ENCODE results near the gene GPSM3.

The GPSM3 gene

DNA sequence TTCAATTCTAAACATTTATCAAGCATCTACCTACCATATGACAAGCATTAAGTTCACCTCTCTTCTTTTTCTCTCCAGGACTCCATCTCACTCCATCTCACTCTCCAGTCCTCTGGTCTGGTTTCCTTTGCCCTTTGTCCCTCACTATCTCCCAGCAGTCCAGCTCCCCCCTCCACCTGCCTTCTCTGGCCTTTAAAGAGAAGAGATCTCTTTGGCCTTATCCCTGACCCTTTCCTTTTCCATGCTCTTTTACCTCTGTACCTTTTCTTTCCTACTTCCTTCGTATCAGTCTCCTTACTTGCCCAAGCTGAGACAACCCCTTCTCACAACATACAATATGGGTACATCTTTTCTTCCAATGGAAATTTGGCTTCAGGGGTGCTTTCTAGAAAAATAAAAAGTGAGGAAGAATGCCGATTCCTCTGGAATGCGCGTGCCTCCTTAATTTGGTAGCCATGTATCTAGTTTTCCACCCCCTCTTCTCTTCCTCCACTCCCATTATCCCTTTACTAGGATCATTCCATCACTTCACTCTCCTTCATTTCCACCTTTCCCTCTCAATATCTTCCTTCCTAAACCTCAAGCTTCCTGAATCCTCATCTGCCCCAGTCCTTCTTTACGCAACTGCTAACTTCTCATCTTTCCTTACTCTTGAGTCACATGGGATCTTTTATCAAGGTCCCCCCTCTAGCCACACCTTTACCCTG, 15.8 kb downstream of the GPSM3 start:
- Histone ChIP-seq H3K9me3 (ENCODE audit: low read length) (no peaks in the 10 kb centered on the region), H3K9me2 (ENCODE audit: low read depth, low read length) (no peaks in the 10 kb centered on the region), H3K4me3 (ENCODE audit: low read depth, low read length, poor library complexity, severe bottlenecking) (peak overlapping the region; percentile 91), H3K4me2 (ENCODE audit: low read length) (peak overlapping the region; percentile 80), H3K27me3 (ENCODE audit: insufficient read depth, low read length) (no peaks in the 10 kb centered on the region), H3K36me3 (ENCODE audit: insufficient read depth, low read length) (peaks cover 19% of the 10 kb centered on the region; the same call in 1 of the 2 replicates), H3K9ac (ENCODE audit: low read length) (peak overlapping the region; percentile 70), H3K27ac (ENCODE audit: low read depth, low read length, poor library complexity, severe bottlenecking) (peak overlapping the region; percentile 87), H4K20me1 (ENCODE audit: insufficient read depth, low read length) (no peaks in the 10 kb centered on the region), H2AFZ (ENCODE audit: low read length) (no peak overlapping the region), H3K79me2 (ENCODE audit: insufficient read depth, low read length) (peaks cover 12% of the 10 kb centered on the region; the same call in 1 of the 2 replicates), H3K4me1 (ENCODE audit: insufficient read depth, low read length, severe bottlenecking) (peaks cover 56% of the 10 kb centered on the region), H3F3A (ENCODE audit: insufficient read depth, low read length) (no peaks in the 10 kb centered on the region)
- TF ChIP-seq, protein P1, sequence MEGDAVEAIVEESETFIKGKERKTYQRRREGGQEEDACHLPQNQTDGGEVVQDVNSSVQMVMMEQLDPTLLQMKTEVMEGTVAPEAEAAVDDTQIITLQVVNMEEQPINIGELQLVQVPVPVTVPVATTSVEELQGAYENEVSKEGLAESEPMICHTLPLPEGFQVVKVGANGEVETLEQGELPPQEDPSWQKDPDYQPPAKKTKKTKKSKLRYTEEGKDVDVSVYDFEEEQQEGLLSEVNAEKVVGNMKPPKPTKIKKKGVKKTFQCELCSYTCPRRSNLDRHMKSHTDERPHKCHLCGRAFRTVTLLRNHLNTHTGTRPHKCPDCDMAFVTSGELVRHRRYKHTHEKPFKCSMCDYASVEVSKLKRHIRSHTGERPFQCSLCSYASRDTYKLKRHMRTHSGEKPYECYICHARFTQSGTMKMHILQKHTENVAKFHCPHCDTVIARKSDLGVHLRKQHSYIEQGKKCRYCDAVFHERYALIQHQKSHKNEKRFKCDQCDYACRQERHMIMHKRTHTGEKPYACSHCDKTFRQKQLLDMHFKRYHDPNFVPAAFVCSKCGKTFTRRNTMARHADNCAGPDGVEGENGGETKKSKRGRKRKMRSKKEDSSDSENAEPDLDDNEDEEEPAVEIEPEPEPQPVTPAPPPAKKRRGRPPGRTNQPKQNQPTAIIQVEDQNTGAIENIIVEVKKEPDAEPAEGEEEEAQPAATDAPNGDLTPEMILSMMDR (IDR thresholded peaks at IDR 0.05; ENCODE audit: low read length) = no peak
- no peak for TF ChIP-seq EZH2 (IDR thresholded peaks at IDR 0.05; ENCODE audit: borderline replicate concordance, low read length)

DNA sequence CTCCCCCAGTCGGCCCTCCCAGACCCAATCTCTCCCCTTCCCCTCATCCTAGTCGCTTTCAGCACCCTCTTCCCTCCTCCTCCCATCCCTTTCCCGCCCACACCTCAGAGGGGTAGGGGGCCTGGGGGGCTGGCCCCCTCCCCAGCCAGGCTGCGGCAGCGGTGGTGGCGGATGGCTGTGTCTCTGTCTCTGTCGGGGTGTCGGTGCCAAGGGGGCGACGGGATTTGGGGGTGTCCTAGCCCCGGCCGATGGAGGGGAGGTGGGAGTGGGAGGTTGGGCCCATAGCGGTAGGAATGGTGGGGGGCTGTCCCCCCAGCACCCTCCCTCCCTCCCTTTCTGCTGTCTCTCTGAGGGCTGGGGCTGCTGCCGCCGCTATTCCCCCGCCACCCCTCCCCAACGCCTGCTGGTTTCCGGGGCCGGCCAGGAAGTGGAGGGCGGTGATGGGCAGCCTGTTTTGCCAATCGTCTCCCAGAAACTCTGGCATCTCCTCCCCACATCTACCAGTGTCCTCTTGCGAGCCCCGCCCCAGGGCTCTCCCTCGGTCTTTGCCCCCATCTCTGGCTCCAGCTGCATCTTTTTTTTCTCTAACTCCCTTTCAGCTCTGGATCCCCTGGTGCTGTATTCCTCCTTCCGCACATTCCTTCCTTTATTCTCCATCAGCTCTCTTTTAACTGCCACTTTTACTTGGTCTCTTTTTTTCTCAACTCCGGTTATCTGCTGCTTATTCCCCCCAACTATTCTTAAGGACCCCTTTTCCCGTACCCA, 16.6 kb downstream of the GPSM3 start, which contains the start of gene AGPAT1:
AGPAT1 (minus strand) TSS at position 374 of the 765 bp plus-strand sequence. CDS start 4,588 bp downstream, outside the sequence.
- no peaks in the 10 kb centered on the region for H3K9me2 ChIP-seq (ENCODE audit: low read depth, low read length)
- H3K4me3 ChIP-seq (ENCODE audit: low read depth, low read length, poor library complexity, severe bottlenecking) = peak within 1 kb of the TSS; percentile 91
- H3K36me3 ChIP-seq (ENCODE audit: insufficient read depth, low read length) = peaks cover 15% of the 10 kb centered on the region; the same call in 1 of the 2 replicates
- H3K4me2 ChIP-seq (ENCODE audit: low read length) = peak within 1 kb of the TSS; percentile 96
- H3K9ac ChIP-seq (ENCODE audit: low read length) = peak within 1 kb of the TSS; percentile 96
- H3F3A ChIP-seq (ENCODE audit: insufficient read depth, low read length) = no peaks in the 10 kb centered on the region
- no peaks in the 10 kb centered on the region for H3K27me3 ChIP-seq (ENCODE audit: insufficient read depth, low read length)
- H2AFZ ChIP-seq (ENCODE audit: low read length) = no peak within 1 kb of the TSS
- H3K79me2 ChIP-seq (ENCODE audit: insufficient read depth, low read length) = peaks cover 12% of the 10 kb centered on the region; the same call in 1 of the 2 replicates
- H4K20me1 ChIP-seq (ENCODE audit: insufficient read depth, low read length) = no peaks in the 10 kb centered on the region
- H3K27ac ChIP-seq (ENCODE audit: low read depth, low read length, poor library complexity, severe bottlenecking) = peak within 1 kb of the TSS; percentile 87
- peaks cover 56% of the 10 kb centered on the region for H3K4me1 ChIP-seq (ENCODE audit: insufficient read depth, low read length, severe bottlenecking)
- TF ChIP-seq, protein P1 (IDR thresholded peaks at IDR 0.05; ENCODE audit: low read length) = no peak
- no peak for TF ChIP-seq EZH2 (IDR thresholded peaks at IDR 0.05; ENCODE audit: borderline replicate concordance, low read length)
- H3K9me3 ChIP-seq (ENCODE audit: low read length) = no peaks in the 10 kb centered on the region

DNA sequence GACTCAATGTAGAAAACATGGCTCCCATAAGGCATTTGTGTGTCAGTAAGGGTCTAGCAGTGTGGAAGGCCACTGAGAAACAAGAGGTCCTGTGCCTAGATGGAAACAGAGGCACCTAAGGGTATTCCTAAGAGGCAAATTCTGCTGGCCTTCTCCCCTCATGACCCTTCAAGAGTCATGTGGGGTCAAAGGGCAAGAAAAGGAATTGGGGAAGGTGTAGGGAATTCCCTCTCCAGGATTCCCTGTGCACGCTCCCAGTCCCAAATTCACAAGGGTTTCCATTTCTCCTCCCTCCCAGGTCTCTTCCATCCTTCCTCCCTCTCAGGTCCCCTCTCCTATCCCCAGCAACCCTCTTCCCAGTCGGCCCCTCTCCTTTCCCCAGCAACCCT, 17.1 kb downstream of the GPSM3 start:
- no peak overlapping the region for H2AFZ ChIP-seq (ENCODE audit: low read length)
- H3K4me1 ChIP-seq (ENCODE audit: insufficient read depth, low read length, severe bottlenecking) = peaks cover 56% of the 10 kb centered on the region
- peaks cover 12% of the 10 kb centered on the region; the same call in 1 of the 2 replicates for H3K79me2 ChIP-seq (ENCODE audit: insufficient read depth, low read length)
- peak overlapping the region; percentile 96 for H3K4me2 ChIP-seq (ENCODE audit: low read length)
- H3K27me3 ChIP-seq (ENCODE audit: insufficient read depth, low read length) = no peaks in the 10 kb centered on the region
- H3K4me3 ChIP-seq (ENCODE audit: low read depth, low read length, poor library complexity, severe bottlenecking) = peak overlapping the region; percentile 91
- H3F3A ChIP-seq (ENCODE audit: insufficient read depth, low read length) = no peaks in the 10 kb centered on the region
- peaks cover 16% of the 10 kb centered on the region; the same call in 1 of the 2 replicates for H3K36me3 ChIP-seq (ENCODE audit: insufficient read depth, low read length)
- peak overlapping the region; percentile 96 for H3K9ac ChIP-seq (ENCODE audit: low read length)
- no peaks in the 10 kb centered on the region for H4K20me1 ChIP-seq (ENCODE audit: insufficient read depth, low read length)
- H3K27ac ChIP-seq (ENCODE audit: low read depth, low read length, poor library complexity, severe bottlenecking) = peak overlapping the region; percentile 20
- H3K9me2 ChIP-seq (ENCODE audit: low read depth, low read length) = no peaks in the 10 kb centered on the region
- TF ChIP-seq, protein P1 (IDR thresholded peaks at IDR 0.05; ENCODE audit: low read length) = no peak
- TF ChIP-seq EZH2 (IDR thresholded peaks at IDR 0.05; ENCODE audit: borderline replicate concordance, low read length) = no peak
- H3K9me3 ChIP-seq (ENCODE audit: low read length) = no peaks in the 10 kb centered on the region

All from OCI-LY1 (cell line).